Right hindlimb (tissue), 1 donor: ENCODE data around the gene IL32.
A peak's percentile ranks its signal among the peaks of the same experiment; 100 is the strongest.

Source experiments
- DNase-seq: peaks from one replicate; pipeline ENCODE4 v3.0.0-alpha.2; 2018

IL32 gene

GRCh38 chr16:3027983-3028715 lies 37.3 kb upstream of the IL32 start:
- DNase-seq, result peak; percentile 80

- DNase-seq, result no peak
Measured at GRCh38 chr16:3028716-3029319, 36.6 kb upstream of the IL32 start.

- no peak for DNase-seq
Measured at GRCh38 chr16:3029491-3030221, 35.8 kb upstream of the IL32 start.

- DNase-seq, result no peak
Measured at GRCh38 chr16:3030222-3031212, 34.9 kb upstream of the IL32 start.

- no peak for DNase-seq
Measured at GRCh38 chr16:3032624-3033023, 32.8 kb upstream of the IL32 start.

GRCh38 chr16:3035289-3035971 lies 30.0 kb upstream of the IL32 start:
- peak; percentile 13 for DNase-seq

GRCh38 chr16:3035972-3036725 lies 29.3 kb upstream of the IL32 start:
- peak; percentile 12 for DNase-seq

- DNase-seq, result no peak
Measured at GRCh38 chr16:3036726-3037315, 28.6 kb upstream of the IL32 start, which contains the start of gene BICDL2. BICDL2 (minus strand) TSS chr16:3036944; CDS start chr16:3035496, 1,448 bp downstream.

GRCh38 chr16:3038256-3038655 lies 27.2 kb upstream of the IL32 start:
- DNase-seq, result no peak

GRCh38 chr16:3038896-3039295 lies 26.5 kb upstream of the IL32 start:
- DNase-seq, result no peak

GRCh38 chr16:3042376-3042775 lies 23.1 kb upstream of the IL32 start:
- no peak for DNase-seq

GRCh38 chr16:3044708-3045107 lies 20.7 kb upstream of the IL32 start:
- no peak for DNase-seq

- DNase-seq, result peak; percentile 56
Measured at GRCh38 chr16:3045758-3046640, 19.4 kb upstream of the IL32 start, which contains the start of gene MMP25. MMP25 (plus strand) TSS chr16:3046561; CDS start chr16:3046918, 357 bp downstream.

GRCh38 chr16:3046641-3047386 lies 18.6 kb upstream of the IL32 start:
- no peak for DNase-seq

GRCh38 chr16:3047387-3047720 lies 18.1 kb upstream of the IL32 start:
- no peak for DNase-seq

GRCh38 chr16:3049921-3050481 lies 15.4 kb upstream of the IL32 start:
- DNase-seq, result no peak

GRCh38 chr16:3050487-3050886 lies 15.0 kb upstream of the IL32 start:
- no peak for DNase-seq

GRCh38 chr16:3051009-3051408 lies 14.4 kb upstream of the IL32 start:
- DNase-seq, result no peak

GRCh38 chr16:3051494-3051893 lies 13.9 kb upstream of the IL32 start:
- no peak for DNase-seq
